OCI-M1 (cell line): ENCODE data around the gene VRK1.

Experiments used
- DNase-seq: peaks from one replicate; lab custom pipeline; 2025; lab: John Stamatoyannopoulos, UW

The VRK1 gene

DNA sequence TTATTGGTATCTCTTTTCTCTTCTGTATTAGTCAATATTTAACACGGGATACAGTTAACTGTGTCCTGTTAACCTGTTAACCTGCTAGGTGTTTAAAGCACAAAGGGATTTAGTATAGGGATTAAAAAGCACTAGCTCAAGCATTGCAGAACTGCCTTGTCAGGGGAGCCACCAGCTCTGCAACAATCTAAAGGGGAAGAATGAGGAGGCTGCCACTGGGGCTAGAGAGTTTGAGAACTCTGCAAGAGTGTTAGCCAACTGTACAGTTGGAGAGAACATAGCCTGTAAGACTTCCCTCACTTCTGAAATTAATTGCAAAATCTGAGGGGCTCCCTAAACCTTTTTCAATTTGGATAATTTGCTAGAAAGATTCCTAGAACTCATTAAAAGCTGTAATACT, 6.5 kb upstream of the VRK1 start:
- DNase-seq, result no peak

DNA sequence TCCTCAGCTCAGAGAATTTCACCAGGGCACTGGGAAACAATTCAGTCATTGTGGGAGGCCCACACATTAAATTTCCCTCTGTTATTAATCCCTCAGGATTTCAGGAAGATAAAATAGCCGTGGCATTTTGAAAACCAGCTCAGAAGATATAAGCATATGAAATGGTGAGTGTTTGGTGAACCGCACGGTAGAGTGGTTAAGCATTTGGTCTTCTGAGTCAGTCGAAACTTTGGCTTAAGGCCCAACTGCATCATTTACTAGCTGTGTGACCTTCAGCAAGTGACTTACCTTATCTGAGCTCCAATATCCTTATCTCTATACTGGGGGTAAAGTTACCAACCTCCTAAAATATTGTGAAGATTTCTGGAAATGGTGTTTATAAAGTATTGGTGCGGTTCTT, 5.2 kb upstream of the VRK1 start:
- no peak for DNase-seq

DNA sequence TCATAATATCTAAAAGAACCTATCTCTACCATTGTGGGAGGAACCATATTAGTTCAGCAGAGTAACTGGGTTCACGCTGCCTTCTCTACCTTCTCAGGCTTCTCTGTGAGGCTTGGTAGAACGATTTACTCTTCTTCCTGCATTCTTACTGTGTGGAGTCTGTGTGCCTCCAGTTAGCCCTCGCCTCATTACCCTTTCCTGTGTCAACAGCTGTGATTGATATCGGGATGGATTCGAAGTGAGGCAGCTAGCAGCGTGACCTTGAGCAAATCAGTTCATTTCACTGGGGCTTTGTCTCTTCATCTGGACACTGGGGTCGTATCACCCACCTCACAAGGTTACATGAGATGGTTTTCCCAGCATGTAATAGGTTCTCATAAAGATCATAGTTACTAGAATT, 4.6 kb upstream of the VRK1 start:
- DNase-seq, result no peak

DNA sequence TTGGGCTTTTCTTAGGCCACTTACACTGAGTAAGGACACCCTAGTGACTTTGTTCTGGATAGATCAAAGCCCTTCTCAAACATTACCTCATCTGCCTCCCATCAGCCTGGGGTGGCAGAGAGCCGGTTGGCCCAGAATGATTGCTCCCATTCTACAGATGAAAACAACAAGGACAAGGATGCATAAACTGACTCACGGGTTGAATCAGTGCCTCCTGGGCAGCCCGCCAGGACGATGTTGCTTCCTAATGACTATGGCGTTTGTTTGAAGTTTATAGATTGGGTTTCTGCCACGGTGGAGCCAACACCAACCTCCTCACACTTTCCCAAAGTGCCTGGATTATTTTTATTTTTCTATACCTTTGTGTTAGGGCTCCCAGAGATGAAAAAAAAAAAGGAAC, 3.6 kb upstream of the VRK1 start:
- DNase-seq, result no peak

DNA sequence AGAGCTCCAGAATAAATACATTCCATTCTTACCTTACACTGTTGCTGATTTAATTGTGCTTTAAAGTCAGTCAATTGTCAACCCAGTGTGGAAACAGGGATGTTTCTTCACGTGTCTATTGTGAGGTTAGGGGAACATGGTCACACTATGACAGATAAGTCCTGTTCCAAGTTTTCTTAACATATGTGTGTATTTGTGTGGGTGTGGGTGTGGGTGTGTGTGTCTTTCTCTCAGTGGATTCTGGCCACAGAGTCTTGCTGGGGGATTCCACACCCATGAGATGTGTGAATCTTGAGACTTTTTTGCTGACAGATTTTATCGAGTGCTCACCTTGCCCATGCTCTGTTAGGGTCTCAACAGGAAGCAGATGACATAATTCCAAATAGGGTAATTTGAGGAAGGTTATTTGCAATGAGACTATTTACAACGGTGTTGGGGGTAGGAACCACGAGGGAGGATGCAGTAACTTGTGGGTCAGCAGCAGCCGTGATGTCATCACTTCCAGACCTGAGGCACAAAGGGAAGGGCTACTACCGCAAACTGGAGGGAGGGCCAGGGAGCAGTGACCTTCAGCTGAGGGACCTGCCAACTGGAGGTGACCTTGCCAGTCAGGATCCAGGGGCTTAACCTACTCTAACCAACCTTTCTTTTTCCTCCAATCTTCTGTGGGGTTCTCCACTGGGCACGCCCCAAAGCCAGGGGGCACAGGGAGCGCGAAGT, 1.9 kb upstream of the VRK1 start:
- no peak for DNase-seq

DNA sequence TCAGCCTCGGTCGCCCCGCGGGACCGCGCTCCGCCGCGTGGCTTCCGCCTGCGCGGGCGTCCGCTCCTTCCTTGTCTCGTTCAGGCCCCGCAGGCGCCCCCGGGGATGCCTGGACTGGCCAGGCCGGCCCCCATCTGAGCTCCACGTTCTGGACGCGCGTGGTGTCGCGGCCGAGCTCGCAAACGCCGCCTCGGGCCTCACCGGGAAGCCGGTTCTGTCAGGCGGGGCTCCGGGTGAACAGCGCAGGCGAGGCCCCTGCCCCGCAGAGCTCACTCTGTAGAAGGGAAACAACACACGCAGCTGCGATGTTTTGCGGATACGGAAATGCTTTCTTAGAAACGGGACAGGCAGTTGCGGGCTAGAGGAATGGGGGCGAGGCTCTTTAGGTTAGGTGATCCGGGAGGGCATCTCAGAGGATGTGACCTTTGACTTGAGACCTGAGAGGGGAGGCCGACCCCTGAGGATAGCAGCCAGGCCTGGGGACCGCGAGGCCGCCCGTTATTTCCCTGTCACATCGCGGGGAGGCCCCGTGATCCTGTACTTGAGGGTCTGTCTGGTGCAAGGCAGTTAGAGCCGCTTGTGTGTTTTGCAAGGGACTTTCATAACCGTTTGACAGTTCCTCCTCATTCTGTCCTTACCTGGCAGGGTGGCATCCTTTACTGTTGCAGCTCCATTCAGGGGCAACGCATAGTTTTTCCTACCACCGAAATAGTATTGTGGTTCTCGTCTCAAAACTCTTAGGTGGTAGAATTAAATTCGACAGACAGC, 584 bp downstream of the VRK1 start:
- peak; percentile 58 for DNase-seq

DNA sequence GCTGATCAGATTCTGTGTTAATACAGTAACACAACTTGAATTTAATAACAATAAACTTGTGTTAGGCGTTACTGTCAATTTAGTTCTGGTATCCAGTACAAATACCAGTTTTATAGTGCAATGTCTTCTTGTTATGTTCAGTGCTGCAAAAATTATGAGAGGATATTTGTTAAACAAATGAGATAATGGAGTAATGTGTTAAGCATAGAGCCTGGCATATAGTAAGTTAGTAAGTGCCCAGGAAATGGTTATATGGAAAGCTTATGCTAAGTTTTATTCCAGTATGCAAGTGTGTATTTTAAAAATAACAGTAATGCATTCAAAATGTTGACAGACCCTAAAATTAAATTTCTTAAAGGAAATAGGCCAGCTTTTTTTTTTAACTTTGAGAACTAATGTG, 1.8 kb downstream of the VRK1 start:
- no peak for DNase-seq

DNA sequence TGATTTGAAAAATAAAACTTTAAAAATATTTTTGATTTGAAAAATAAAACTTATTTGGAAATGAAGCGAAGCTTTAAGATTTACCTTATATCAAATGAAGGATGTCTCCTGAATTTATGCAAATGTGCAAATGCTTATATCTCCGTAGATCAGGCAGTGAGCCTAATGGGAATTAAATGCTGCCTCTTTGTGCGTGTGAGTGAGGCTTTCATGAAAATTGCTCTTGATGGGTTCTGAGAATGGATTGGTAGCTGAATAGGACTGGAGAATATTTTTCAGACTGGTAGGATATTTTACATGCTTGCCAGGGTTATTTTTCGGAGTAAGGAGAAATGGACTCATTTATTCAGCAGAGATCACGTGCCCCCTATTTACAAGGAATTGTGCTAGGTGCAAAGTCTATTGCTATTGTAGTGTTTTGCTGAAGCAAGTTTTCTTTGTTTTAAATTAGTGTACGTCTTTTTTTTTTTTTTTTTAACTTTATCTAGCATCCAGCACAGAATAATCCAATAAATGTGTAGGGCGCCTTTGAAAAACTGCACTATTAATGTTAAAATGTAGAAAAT, 2.4 kb downstream of the VRK1 start:
- DNase-seq, result no peak

DNA sequence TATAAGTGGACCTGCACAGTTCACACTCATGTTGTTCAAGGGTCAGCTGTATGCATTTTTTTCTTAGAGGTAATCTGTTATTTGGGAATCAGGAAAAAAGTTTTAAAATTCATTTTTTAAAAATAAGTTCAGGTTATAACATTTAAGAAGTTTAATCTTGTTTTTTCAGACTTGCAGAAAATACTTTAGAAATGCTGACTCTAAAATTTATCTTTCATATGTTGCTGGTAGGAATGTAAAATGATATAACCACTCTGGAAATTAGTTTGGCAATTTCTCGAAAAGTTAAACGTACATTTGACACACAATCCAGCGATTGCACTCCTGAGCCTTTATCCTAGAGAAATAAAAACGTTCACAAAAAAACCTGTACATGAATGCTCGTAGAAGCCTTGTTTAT, 4.7 kb downstream of the VRK1 start:
- DNase-seq, result no peak

DNA sequence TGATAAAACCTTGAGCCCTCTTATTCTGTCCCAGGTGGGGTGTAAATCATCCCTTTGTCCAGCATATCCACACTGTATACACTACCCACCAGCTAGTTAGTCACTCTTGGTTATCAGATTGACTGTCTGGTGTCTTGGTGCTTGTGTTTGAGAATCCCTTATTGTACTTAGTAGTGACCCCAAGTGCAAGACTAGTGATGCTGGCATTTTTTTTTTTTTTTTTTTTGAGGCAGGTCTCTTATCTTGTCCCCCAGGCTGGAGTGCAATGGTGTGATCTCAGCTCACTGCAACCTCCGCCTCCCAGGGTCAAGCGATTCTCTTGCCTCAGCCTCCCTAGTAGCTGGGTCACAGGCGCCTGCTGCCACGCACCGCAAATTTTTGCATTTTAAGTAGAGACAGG, 5.8 kb downstream of the VRK1 start:
- DNase-seq, result peak; percentile 81

DNA sequence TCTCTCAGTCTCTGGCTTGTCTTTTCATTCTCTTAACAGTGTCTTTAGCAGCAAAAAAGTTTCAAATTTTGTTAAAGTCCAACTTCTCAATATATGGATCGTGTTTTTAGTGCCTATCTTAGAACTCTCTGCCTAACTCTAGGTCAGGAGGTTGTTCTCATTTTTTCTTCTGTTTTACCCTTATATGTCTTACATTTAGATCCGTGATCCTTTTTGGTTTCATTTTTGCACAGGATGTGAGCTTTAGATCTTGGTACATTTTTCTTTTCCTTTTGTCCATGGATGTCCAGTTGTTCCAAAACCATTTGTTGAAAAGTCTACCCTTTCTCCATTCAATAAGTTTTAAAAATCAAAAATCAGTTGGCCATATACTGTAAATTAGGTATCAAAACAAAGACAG, 6.8 kb downstream of the VRK1 start:
- peak; percentile 58 for DNase-seq

DNA sequence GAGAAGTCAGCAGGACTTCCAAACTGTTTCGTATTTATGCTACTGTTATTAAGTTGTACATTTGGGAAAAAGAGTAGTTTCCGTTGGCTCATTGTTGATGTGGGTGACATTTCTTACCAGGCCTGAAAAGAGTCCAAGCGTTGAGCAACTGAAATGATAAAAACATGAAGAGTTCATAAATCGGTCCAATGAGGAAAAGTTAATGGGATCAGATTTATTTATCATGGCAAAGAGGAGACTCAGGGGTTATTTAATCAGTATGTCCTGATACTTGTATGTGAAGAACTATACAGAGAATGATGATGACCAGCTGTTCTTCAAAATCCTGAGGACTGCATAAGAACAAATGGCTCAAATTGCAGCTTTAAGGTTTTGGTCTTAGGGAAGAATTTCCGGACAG, 7.7 kb downstream of the VRK1 start:
- DNase-seq, result no peak

DNA sequence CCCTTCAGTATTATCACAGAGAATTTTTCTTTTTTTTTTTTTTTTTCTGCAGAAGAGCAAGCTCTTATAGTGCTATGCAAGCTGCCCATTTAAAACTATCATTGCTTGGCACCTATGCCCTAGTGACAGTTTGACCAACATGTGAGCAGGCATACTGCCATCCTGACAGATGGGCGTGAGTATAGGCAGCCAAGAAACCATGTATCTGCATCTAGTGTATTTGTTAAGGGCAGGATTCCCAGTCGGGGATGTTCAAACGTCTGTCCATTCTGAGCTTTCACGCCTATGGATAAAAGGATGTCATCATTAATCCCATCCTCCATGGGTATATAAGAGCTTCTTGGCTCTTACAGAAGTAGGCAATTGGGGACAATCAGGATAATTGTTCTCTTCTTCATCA, 8.8 kb downstream of the VRK1 start:
- DNase-seq, result no peak

DNA sequence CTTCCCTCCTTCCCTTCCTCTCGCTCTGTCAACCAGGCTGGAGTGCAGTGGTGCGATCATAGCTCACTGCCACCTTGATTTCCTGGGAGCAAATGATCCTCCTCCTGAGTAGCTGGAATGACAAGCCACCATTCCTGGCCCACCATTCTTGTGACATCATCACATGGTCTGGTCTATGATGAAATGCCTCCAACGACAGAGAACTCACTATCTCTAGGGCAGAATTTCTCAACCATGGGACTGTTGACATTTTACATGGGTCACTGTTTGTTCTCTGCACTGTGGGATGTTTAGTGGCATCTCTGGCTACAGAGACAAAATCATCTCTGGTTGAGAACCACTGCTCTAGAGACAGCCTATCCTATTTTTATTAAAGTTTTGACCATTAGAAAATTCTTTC, 9.7 kb downstream of the VRK1 start:
- no peak for DNase-seq

DNA sequence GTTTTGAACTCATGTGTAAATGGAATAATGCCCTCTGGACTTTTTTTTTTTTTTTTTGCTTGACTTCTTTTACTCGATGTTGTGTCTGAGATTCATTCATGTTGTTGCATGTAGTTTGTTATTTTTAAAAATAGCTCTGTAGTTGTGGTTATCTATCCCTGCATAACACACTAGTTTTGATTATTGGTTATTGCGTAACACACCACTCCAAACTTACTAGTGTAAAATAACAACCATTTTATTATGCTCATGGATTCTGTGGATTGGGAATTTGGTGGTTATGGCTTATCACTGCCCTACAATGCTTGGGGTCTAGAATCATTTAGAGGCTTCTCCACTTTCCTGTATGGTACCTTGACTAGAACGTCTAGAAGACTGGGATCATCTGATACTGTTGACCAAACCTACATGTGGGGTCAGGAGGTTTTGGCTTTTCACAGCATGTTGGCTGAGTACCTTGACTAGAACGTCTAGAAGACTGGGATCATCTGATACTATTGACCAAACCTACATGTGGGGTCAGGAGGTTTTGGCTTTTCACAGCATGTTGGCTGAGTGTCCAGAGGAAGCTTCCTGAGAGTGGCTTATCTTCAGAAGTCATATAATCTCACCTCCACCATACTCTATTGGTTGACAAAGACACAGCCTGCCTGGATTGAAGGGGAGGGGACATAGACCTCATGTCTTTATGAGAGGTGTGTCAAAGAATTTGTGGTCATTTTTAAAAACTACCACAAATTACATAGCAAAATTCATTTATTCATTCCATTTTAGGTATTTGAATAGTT, 11.6 kb downstream of the VRK1 start:
- peak; percentile 50 for DNase-seq

DNA sequence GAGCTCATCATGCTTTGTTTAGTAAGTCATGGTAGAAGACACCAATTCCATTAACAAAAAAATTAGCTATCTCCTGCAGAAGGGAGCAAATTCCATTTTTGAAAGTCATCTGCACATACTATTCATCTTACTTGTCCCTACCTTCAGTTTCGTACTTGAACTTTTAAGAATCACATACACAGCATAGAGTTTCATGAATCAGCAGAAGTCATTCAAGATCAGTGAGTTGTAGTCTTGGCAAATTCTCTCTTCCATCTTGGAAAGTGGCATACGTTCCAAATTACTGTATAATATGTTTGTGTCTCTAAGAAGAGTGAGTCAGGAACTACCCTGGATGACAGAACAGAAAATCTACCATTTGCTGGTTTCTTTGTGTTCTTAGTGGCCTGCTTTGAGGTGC, 14.1 kb downstream of the VRK1 start:
- no peak for DNase-seq

DNA sequence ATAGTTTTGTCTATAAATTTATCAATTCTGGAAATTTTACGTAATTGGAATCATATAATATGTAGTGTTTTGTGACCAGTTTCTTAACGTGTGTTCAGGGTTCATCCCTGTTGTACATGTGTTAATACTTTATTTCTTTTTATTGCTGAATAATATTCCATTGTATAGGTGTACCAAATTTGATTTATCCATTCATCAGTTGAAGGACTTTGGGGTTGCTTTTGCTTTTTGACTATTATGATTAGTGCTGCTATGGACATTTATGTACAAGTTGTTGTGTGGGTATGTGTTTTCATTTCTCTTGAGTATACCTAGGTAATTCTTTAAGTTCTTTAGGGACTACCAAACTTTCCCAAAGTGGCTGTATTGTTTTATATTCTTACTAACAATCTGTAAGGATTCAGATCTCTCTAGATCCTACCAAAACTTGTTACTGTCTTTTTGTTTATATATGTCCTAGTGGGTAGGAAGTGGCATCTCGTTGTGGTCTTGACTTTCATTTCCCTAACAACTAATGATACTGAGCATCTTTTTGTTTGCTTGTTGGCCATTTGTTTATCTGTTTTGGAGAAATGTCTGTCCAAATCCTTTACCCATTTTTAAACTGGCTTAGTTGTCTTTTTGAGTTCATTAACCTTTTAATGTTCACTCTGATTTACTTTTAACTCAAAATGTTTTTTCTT, 14.9 kb downstream of the VRK1 start:
- DNase-seq, result no peak

DNA sequence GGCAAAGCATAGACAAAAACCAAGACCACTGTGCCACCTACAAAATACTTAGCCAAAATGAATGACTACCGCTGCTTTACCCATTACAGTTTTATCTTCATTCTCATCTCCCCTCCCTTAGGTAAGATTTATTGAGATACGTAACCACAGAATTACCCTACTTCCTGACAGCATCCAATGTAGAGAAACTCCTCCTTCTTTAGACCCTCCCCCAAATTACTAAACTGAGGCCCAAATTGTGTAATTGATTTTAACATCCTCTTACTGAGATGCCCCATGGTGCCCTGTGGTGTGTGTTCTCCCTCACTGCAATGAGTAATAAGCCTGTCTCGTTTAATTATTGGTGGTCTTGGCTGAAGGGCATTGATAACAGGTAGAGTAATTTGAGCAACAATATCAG, 19.1 kb downstream of the VRK1 start:
- no peak for DNase-seq

DNA sequence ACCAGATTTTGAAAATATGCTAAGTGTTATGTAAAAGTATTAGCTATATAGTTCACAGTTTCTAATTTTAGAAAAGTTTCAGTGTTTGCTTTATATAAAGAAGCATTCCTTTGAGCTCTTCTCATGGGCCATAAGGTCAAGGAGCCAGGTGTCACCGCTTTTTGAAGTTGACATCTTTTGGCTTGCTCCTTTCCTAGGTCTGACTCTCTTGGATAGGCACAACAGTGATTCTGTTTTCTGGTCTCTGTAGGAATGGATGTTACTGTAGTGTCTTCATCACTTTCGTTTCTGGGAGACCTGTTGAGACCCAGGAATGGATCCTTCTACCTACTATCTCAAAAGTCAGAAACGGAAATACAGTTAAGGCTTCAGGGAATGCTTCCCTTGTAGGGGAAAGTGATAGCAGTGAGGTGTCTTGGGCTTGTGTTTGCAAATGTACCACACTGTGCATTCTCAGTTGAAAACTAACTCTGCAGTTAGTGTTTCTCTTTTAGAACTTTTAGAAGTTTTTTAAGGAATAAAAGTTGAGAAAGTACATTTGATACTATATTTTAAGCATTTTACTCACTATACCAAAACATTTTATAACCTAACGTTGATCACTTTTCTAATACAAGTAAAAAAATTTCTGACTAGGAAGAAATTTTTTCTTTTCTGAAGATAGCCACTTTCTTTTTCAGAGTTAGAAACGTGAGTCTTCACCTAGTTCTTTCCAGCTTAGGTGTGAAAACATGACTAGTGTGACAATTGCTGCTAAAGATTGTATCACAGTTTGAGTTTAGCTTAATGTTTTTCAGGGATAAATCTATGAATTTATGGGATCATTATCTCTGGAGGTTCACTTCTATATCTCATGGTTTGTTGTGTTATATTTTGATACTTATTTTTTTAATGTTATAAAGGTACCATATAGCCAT, 20.8 kb downstream of the VRK1 start:
- peak; percentile 25 for DNase-seq

DNA sequence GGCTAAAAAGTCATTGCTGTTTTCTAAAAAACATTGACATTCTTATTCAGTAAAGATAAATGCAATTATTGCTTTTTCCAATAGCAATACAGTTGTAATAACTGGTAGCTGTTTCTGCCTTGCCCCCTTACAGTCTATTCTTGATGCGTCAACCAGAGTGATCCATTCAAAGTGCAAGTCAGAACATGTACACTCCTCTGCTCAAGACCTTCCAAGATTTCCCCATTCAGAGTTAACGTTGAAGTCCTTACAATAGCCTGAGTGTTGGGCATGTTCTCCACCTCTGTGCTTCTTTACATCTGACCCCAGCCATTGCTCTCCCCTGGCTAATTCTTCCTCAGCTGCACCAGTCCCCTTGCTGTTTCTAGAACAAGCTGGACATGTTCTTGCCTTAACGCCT, 24.3 kb downstream of the VRK1 start:
- DNase-seq, result no peak

DNA sequence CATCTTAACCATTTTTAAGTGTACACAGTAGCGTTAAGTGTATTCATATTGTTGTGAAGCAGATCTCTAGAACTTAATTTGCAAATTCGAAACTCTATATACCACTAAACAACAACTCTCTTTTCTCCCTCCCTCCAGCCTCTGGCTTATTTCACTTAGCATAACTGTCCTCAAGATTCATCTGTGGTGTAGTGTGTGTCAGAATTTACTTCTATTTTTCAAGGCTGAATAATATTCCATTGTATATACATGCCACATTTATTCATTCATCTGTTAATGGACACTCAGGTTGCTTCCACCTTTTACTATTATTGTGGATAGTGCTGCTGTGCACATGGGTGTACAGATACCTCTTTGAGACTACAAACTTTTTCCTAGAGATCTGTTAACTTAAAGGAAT, 26.5 kb downstream of the VRK1 start:
- no peak for DNase-seq
